A549 (cell line): ENCODE data around the gene ACSBG1. TPM values are rescaled to one million over a fixed set of nuclear protein-coding genes. Genes with fewer than 3 reads are reported as not detected.
A peak's percentile ranks its signal among the peaks of the same experiment; 100 is the strongest.

Experiments
- ATAC-seq, 2 experiments: fragments of 200-7000 bp in 1 of 2; fragments of >200 bp in 1 of 2; cut with Nextera tagmentation in 1 of 2; cut with Tn5 transposase in 1 of 2; 3 replicates each; pipeline versions ENCODE4 v1.8.0 to v1.9.1; 2018 to 2020; ENCODE audit warnings: mild to moderate bottlenecking in 1 of 2, moderate library complexity in 1 of 2
- CTCF ChIA-PET: fragments of 300-600 bp; sonication (Branson Sonifier 250); formaldehyde crosslinking; extraction: SDS; loops from one replicate; lab custom pipeline; 2021; ENCODE audit warnings: antibody characterized with exemption, inconsistent platforms; lab: Yijun Ruan, JAX
- POLR2A ChIA-PET: fragments of 350-600 bp; formaldehyde crosslinking; extraction: SDS; loops from one replicate; lab custom pipeline; 2021; ENCODE audit warnings: antibody characterized with exemption, inconsistent platforms; lab: Yijun Ruan, JAX
- DNase-seq, 2 experiments: peaks; one replicate each; pipeline versions ENCODE4 v3.0.0 to v3.0.0-alpha.2; 2011 to 2016; ENCODE audit warnings: low read depth in 1 of 2, low spot score in 1 of 2
- FAIRE-seq: peaks from 2 replicates; lab custom pipeline; 2011; peaks lifted over from hg19 to GRCh38; lab: Jason Lieb, UNC
- H3K27ac ChIP-seq, 2 experiments: fragments of >200 bp; sonication (Bioruptor Twin); formaldehyde crosslinking; 3 replicates each; pipeline ENCODE4 v1.5.1; 2016 to 2017
- H3K4me1 ChIP-seq: fragments of >200 bp; sonication (Bioruptor Twin); formaldehyde crosslinking; 3 replicates; pipeline ENCODE4 v1.6.1; 2016
- H3K4me2 ChIP-seq: fragments of >200 bp; sonication (Bioruptor Twin); formaldehyde crosslinking; 3 replicates; pipeline ENCODE4 v1.6.1; 2016
- H3K4me3 ChIP-seq: fragments of >200 bp; sonication (Bioruptor Twin); formaldehyde crosslinking; 3 replicates; pipeline ENCODE4 v1.5.1; 2016
- H3K9me3 ChIP-seq: fragments of >200 bp; sonication (Bioruptor Twin); formaldehyde crosslinking; 3 replicates; pipeline ENCODE4 v1.6.1; 2016
- ATOH8 ChIP-seq: fragments of 250-450 bp; sonication (Bioruptor Pico); IDR thresholded peaks from 2 replicates; pipeline ENCODE4 v1.5.0; 2020; ENCODE audit warnings: low read depth, mild to moderate bottlenecking, moderate library complexity
- CHD2 ChIP-seq: fragments of 150-350 bp; IDR thresholded peaks from 2 replicates; pipeline ENCODE4 v1.6.1; 2014; ENCODE audit warnings: low read length; ENCODE audit not compliant: partially characterized antibody
- E2F6 ChIP-seq: IDR thresholded peaks from 2 replicates; pipeline ENCODE4 v1.6.1; 2012; ENCODE audit warnings: low read depth, borderline replicate concordance
- EHF ChIP-seq: fragments of 250-450 bp; sonication (Bioruptor Pico); IDR thresholded peaks from 2 replicates; pipeline ENCODE4 v1.5.0; 2020; ENCODE audit warnings: mild to moderate bottlenecking
- ESRRA ChIP-seq: fragments of 150-350 bp; IDR thresholded peaks from 2 replicates; pipeline ENCODE4 v1.6.1; 2014; ENCODE audit warnings: mild to moderate bottlenecking, low read length, borderline replicate concordance
- FOSL2 ChIP-seq, 2 experiments: fragments of 450-650 bp in 1 of 2; fragments of >200 bp in 1 of 2; sonication (Bioruptor Twin) in 1 of 2; formaldehyde crosslinking; IDR thresholded peaks; 2 replicates each; pipeline versions ENCODE4 v1.5.0 to v1.6.1; 2016 to 2020; ENCODE audit warnings: mild to moderate bottlenecking in 1 of 2, moderate library complexity in 1 of 2
- GATA3 ChIP-seq: IDR thresholded peaks from 2 replicates; pipeline ENCODE4 v1.6.1; 2012; ENCODE audit warnings: borderline replicate concordance
- HOXA7 ChIP-seq: fragments of 250-450 bp; sonication (Bioruptor Pico); IDR thresholded peaks from 2 replicates; pipeline ENCODE4 v1.5.0; 2020; ENCODE audit warnings: mild to moderate bottlenecking, moderate library complexity
- HOXB5 ChIP-seq: fragments of 250-450 bp; sonication (Bioruptor Pico); IDR thresholded peaks from 2 replicates; pipeline ENCODE4 v1.5.0; 2020; ENCODE audit warnings: mild to moderate bottlenecking, moderate library complexity
- JUN ChIP-seq, 2 experiments: fragments of >200 bp; sonication (Bioruptor Twin); formaldehyde crosslinking; IDR thresholded peaks; 2 replicates in 1 of 2; 3 replicates in 1 of 2; pipeline ENCODE4 v1.6.1; 2016 to 2017
- MAFK ChIP-seq: fragments of 450-650 bp; IDR thresholded peaks from 2 replicates; pipeline ENCODE4 v1.6.1; 2014; ENCODE audit not compliant: partially characterized antibody
- MAX ChIP-seq: IDR thresholded peaks from 2 replicates; pipeline ENCODE4 v1.6.1; 2012
- MAZ ChIP-seq: fragments of 150-350 bp; IDR thresholded peaks from 2 replicates; pipeline ENCODE4 v1.6.1; 2014; ENCODE audit warnings: antibody characterized with exemption, low read depth, low read length, borderline replicate concordance
- MYC ChIP-seq: IDR thresholded peaks from 2 replicates; pipeline ENCODE4 v1.6.1; 2012; ENCODE audit warnings: mild to moderate bottlenecking, inconsistent platforms, low read length, improper control_type of control experiment, borderline replicate concordance
- NPAS2 ChIP-seq: fragments of 250-450 bp; sonication (Bioruptor Pico); IDR thresholded peaks from 2 replicates; pipeline ENCODE4 v1.8.0; 2022; ENCODE audit warnings: mild to moderate bottlenecking, moderate library complexity, borderline replicate concordance
- PBX3 ChIP-seq: IDR thresholded peaks from 2 replicates; pipeline ENCODE4 v1.6.1; 2012
- PHF8 ChIP-seq: fragments of 200-600 bp; sonication (generic); IDR thresholded peaks from 2 replicates; pipeline ENCODE4 v1.6.1; 2016; ENCODE audit warnings: low read depth, mild to moderate bottlenecking, antibody characterized with exemption, moderate library complexity, borderline replicate concordance
- RFX5 ChIP-seq: fragments of 450-650 bp; IDR thresholded peaks from 2 replicates; pipeline ENCODE4 v1.7.1; 2014; ENCODE audit warnings: antibody characterized with exemption, mild to moderate bottlenecking, moderate library complexity
- SMC3 ChIP-seq: fragments of >200 bp; sonication (Bioruptor Twin); formaldehyde crosslinking; IDR thresholded peaks from 3 replicates; pipeline ENCODE4 v1.6.1; 2018; ENCODE audit warnings: inconsistent platforms
- SREBF2 ChIP-seq: fragments of 450-650 bp; IDR thresholded peaks from 2 replicates; pipeline ENCODE4 v1.6.1; 2014; ENCODE audit warnings: mild to moderate bottlenecking, moderate library complexity
- TP53 ChIP-seq: fragments of 250-450 bp; sonication (Bioruptor Pico); IDR thresholded peaks from 2 replicates; pipeline ENCODE4 v1.5.0; 2021; ENCODE audit warnings: mild to moderate bottlenecking, moderate library complexity
- USF2 ChIP-seq: fragments of 450-650 bp; IDR thresholded peaks from 2 replicates; pipeline ENCODE4 v1.6.1; 2014; ENCODE audit warnings: antibody characterized with exemption
- ZNF302 ChIP-seq: fragments of 250-450 bp; sonication (Bioruptor Pico); IDR thresholded peaks from 2 replicates; pipeline ENCODE4 v1.9.0; 2021; ENCODE audit warnings: inconsistent platforms, mild to moderate bottlenecking, moderate library complexity
- WGBS: methylation state at CpG from one replicate; pipeline ENCODE4 v1.1.6; 2017; ENCODE audit errors: missing lambda C conversion rate; 5-methylcytosine and 5-hydroxymethylcytosine counted together
- polyA plus RNA-seq, 4 experiments: library from polyadenylated mRNA; depleted of rRNA in 3 of 4; stranded (reverse); fragments of >200 nt; fragmentation: RNase III in 1 of 4; extraction: RNeasy Plus Mini Kit Qiagen cat#74134 plus additional on column Dnase treatment in 1 of 4; gene quantifications; 2 replicates in 3 of 4; 3 replicates in 1 of 4; pipeline ENCODE4 v1.2.3, GENCODE V29; 2011 to 2017

Gene ACSBG1
- polyA plus RNA-seq, 2 of the 4 experiments (the other 2 are of a cell fraction) = 0.15 to 0.21 TPM

GRCh38 chr15:78206326-78207109 lies 27.8 kb downstream of the ACSBG1 start:
- ChIA-PET CTCF (interaction anchor here (0.8 to 16.2 kb wide), 8 partner anchors 10 to 93 kb away, joined by 3 to 184 read pairs (median 6); partner anchors contain the start of gene CIB2), POLR2A (interaction anchor here (1.0 kb wide), 2 partner anchors 58 to 231 kb away, joined by 3 to 6 read pairs; partner anchors contain the start of gene IDH3A)
- Histone ChIP-seq H3K4me2 (no peak overlapping the region), H3K27ac (no peak overlapping the region), H3K4me3 (no peak overlapping the region), H3K4me1 (peaks cover 9% of the 10 kb centered on the region), H3K9me3 (no peaks in the 10 kb centered on the region)
- DNase-seq = no peak
- ATAC-seq = peak in 1 of 2 experiments; percentile 11; a peak in 1 of 6 replicates
- WGBS = 60% methylated on average over 12 of the region's 12 CpGs
- no peak for FAIRE-seq
- TF ChIP-seq ESRRA (no peak), PHF8 (no peak), ATOH8 (no peak), GATA3 (no peak), MAFK (peak; percentile 16), MAZ (no peak)

GRCh38 chr15:78205856-78206255 lies 28.5 kb downstream of the ACSBG1 start:
- H3K4me1 ChIP-seq = peaks cover 3% of the 10 kb centered on the region; the same call in 1 of the 3 replicates
- ATAC-seq (no peak; a peak in 1 of 6 replicates), DNase-seq (no peak), FAIRE-seq (no peak)
- WGBS = 79% methylated on average over 8 of the region's 10 CpGs
- H3K27ac ChIP-seq = no peak overlapping the region
- H3K4me2 ChIP-seq = no peak overlapping the region
- no peaks in the 10 kb centered on the region for H3K9me3 ChIP-seq
- POLR2A ChIA-PET = no interaction called here
- H3K4me3 ChIP-seq = no peak overlapping the region
- TF ChIP-seq RFX5 (no peak), USF2 (no peak), EHF (CRISPR knock-in tag) (no peak), CHD2 (no peak), FOSL2 (IDR thresholded peaks at IDR 0.05) (no peak), FOSL2 (CRISPR knock-in tag; IDR thresholded peaks at IDR 0.05) (no peak), JUN (IDR thresholded peaks at IDR 0.05) (no peak), PBX3 (no peak), NPAS2 (CRISPR knock-in tag) (no peak), HOXA7 (CRISPR knock-in tag) (no peak), E2F6 (no peak), TP53 (CRISPR knock-in tag) (no peak), MAX (no peak), ESRRA (no peak), SREBF2 (no peak), ZNF302 (no peak), SMC3 (no peak), HOXB5 (CRISPR knock-in tag) (no peak), MYC (no peak)
- TF ChIP-seq, all 56 proteins: peak for 0
- CTCF ChIA-PET = interaction anchor here (0.8 to 16.2 kb wide), 5 partner anchors 11 to 295 kb away, joined by 3 to 184 read pairs (median 11); no protein-coding TSS in a partner anchor
